SIG-M5 treated with dmso at 0.1 percent for 504 hours (cell line): ENCODE measurements around the gene SIK3.

Experiments
- DNase-seq: peaks from one replicate; lab custom pipeline; 2025; ENCODE audit not compliant: unreplicated experiment; lab: John Stamatoyannopoulos, UW

The SIK3 gene

GRCh38 chr11:117080370-117080769 is 17.9 kb downstream of the SIK3 start:
- no peak for DNase-seq

GRCh38 chr11:117076941-117077691 is 21.1 kb downstream of the SIK3 start:
- DNase-seq: no peak

GRCh38 chr11:117075186-117075585 is 23.0 kb downstream of the SIK3 start:
- DNase-seq: no peak

- DNase-seq: peak; percentile 43
These were observed 24.1 kb downstream of the SIK3 start for GRCh38 chr11:117074119-117074518.

GRCh38 chr11:117073539-117073938 is 24.7 kb downstream of the SIK3 start:
- DNase-seq: no peak

GRCh38 chr11:117072517-117073461 is 25.4 kb downstream of the SIK3 start:
- peak; percentile 86 for DNase-seq

- no peak for DNase-seq
These were observed 26.9 kb downstream of the SIK3 start for GRCh38 chr11:117071344-117071787.

- no peak for DNase-seq
These were observed 28.2 kb downstream of the SIK3 start for GRCh38 chr11:117070016-117070415.

- DNase-seq: no peak
These were observed 29.8 kb downstream of the SIK3 start for GRCh38 chr11:117068303-117068860.

GRCh38 chr11:117066959-117067358 is 31.3 kb downstream of the SIK3 start:
- no peak for DNase-seq

- no peak for DNase-seq
These were observed 34.0 kb downstream of the SIK3 start for GRCh38 chr11:117064275-117064674.

GRCh38 chr11:117062498-117062897 is 35.7 kb downstream of the SIK3 start:
- no peak for DNase-seq

GRCh38 chr11:117061256-117061655 is 37.0 kb downstream of the SIK3 start:
- DNase-seq: peak; percentile 7

- DNase-seq: no peak
These were observed 38.5 kb downstream of the SIK3 start for GRCh38 chr11:117059611-117060148.

GRCh38 chr11:117058761-117059261 is 39.4 kb downstream of the SIK3 start:
- no peak for DNase-seq

GRCh38 chr11:117057727-117058126 is 40.5 kb downstream of the SIK3 start:
- no peak for DNase-seq

- no peak for DNase-seq
These were observed 40.9 kb downstream of the SIK3 start for GRCh38 chr11:117057317-117057716.

- DNase-seq: no peak
These were observed 42.8 kb downstream of the SIK3 start for GRCh38 chr11:117055469-117055868.

GRCh38 chr11:117054382-117054781 is 43.8 kb downstream of the SIK3 start:
- no peak for DNase-seq

- DNase-seq: no peak
These were observed 45.8 kb downstream of the SIK3 start for GRCh38 chr11:117052196-117053149.
